ENCODE data around the gene INTS14.

GRCh38 chr15:65577129-65577996, 33.6 kb downstream of the INTS14 start:
- TF ChIP-seq CTCF (IDR thresholded peaks at IDR 0.05; ENCODE audit: insufficient read depth, low read length, poor library complexity, severe bottlenecking) (no peak), EZH2phosphoT487 (conservative IDR thresholded peaks at IDR 0.05; ENCODE audit: low read length) (no peak)
